ENCODE measurements around the gene STT3B. TPM values are rescaled to one million over a fixed set of nuclear protein-coding genes. Genes with fewer than 3 reads are reported as not detected.

Gene STT3B
- total RNA-seq, 1 experiment from 2014 or later: 105 TPM

DNA sequence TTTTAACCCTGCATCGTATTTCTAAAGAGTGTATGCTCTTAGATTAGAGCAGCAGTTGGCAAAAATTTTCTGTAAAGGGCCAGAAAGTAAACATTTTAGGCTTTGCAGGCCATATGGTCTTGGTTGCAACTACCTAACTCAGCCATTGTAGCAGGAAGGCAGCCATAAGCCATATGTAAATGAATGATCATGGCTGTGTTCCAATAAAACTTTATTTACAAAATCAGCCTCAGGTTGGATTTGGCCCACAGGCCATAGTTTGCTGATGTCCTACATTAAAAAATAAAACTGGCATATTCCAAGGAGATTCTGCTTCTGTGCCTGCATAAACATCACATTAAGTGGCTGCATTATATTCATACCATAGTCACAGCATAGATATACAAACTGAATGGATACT lies 134.9 kb downstream of the STT3B start:
- H3K36me3 ChIP-seq (ENCODE audit: control insufficient read depth, insufficient read depth, low read length): no peaks in the 10 kb centered on the region; the same call in 1 of the 2 replicates
- H3K4me3 ChIP-seq (ENCODE audit: low read depth in 2 of 2, low read length in 2 of 2): no peak overlapping the region
- intact Hi-C loops (cut with micrococcal nuclease; ENCODE audit: unreplicated experiment) (no loop called here), in situ Hi-C loops (cut with HindIII; ENCODE audit: low pct_unique_long_range_greater_than_20kb, low sequenced_read_pairs) (no loop called here)
- H3K27ac ChIP-seq (ENCODE audit: low read length): no peak overlapping the region
- BruUV-seq (replicated peaks): no TSS peak
- ATAC-seq: no peak
- ChIA-PET POLR2A (no interaction called here), CTCF (no interaction called here)
- no peaks in the 10 kb centered on the region for H3K9me3 ChIP-seq (ENCODE audit: control insufficient read depth, insufficient read depth, low read depth, low read length)
- no peaks in the 10 kb centered on the region for H3K4me1 ChIP-seq (ENCODE audit: control insufficient read depth, insufficient read depth, low read length)
- DNase-seq (ENCODE audit: low read depth, low spot score): no peak
- TF ChIP-seq SIN3A (IDR thresholded peaks at IDR 0.05; ENCODE audit: borderline replicate concordance, insufficient read depth, low read depth, low read length): no peak
- TF ChIP-seq, protein P1, sequence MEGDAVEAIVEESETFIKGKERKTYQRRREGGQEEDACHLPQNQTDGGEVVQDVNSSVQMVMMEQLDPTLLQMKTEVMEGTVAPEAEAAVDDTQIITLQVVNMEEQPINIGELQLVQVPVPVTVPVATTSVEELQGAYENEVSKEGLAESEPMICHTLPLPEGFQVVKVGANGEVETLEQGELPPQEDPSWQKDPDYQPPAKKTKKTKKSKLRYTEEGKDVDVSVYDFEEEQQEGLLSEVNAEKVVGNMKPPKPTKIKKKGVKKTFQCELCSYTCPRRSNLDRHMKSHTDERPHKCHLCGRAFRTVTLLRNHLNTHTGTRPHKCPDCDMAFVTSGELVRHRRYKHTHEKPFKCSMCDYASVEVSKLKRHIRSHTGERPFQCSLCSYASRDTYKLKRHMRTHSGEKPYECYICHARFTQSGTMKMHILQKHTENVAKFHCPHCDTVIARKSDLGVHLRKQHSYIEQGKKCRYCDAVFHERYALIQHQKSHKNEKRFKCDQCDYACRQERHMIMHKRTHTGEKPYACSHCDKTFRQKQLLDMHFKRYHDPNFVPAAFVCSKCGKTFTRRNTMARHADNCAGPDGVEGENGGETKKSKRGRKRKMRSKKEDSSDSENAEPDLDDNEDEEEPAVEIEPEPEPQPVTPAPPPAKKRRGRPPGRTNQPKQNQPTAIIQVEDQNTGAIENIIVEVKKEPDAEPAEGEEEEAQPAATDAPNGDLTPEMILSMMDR (IDR thresholded peaks at IDR 0.05): no peak
- TF ChIP-seq POLR2AphosphoS5 (IDR thresholded peaks at IDR 0.05; ENCODE audit: low read depth, low read length): no peak
- TF ChIP-seq TCF7L2 (IDR thresholded peaks at IDR 0.05; ENCODE audit: low read depth, low read length): no peak
- TF ChIP-seq, protein P2, sequence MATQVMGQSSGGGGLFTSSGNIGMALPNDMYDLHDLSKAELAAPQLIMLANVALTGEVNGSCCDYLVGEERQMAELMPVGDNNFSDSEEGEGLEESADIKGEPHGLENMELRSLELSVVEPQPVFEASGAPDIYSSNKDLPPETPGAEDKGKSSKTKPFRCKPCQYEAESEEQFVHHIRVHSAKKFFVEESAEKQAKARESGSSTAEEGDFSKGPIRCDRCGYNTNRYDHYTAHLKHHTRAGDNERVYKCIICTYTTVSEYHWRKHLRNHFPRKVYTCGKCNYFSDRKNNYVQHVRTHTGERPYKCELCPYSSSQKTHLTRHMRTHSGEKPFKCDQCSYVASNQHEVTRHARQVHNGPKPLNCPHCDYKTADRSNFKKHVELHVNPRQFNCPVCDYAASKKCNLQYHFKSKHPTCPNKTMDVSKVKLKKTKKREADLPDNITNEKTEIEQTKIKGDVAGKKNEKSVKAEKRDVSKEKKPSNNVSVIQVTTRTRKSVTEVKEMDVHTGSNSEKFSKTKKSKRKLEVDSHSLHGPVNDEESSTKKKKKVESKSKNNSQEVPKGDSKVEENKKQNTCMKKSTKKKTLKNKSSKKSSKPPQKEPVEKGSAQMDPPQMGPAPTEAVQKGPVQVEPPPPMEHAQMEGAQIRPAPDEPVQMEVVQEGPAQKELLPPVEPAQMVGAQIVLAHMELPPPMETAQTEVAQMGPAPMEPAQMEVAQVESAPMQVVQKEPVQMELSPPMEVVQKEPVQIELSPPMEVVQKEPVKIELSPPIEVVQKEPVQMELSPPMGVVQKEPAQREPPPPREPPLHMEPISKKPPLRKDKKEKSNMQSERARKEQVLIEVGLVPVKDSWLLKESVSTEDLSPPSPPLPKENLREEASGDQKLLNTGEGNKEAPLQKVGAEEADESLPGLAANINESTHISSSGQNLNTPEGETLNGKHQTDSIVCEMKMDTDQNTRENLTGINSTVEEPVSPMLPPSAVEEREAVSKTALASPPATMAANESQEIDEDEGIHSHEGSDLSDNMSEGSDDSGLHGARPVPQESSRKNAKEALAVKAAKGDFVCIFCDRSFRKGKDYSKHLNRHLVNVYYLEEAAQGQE (IDR thresholded peaks at IDR 0.05; ENCODE audit: insufficient read depth in 1 of 2, low read depth in 2 of 2, low read length in 1 of 2): no peak
- no peaks in the 10 kb centered on the region for H3K27me3 ChIP-seq (ENCODE audit: control insufficient read depth, insufficient read depth, low read length)

DNA sequence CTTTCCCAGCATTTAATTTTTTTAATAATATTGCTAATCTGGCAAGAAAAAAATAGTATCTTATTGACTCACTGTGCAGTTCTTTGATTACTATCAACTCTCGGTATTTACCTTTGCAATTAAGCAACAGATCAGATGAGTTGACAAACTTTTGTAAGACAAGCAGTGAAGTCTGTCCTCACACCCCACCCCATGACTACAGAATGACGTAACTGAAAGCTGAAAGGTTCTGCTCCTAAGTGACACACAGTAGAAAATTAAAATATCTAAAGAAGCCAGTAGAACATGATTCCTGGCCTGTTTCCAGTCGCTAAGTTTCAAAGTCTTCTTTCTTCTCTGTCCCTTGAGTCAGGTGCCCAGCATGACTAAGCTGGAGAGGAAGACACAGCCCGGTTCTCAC lies 135.5 kb downstream of the STT3B start:
- no peaks in the 10 kb centered on the region for H3K4me1 ChIP-seq (ENCODE audit: control insufficient read depth, insufficient read depth, low read length)
- no peaks in the 10 kb centered on the region; the same call in none of the 2 replicates for H3K36me3 ChIP-seq (ENCODE audit: control insufficient read depth, insufficient read depth, low read length)
- H3K9me3 ChIP-seq (ENCODE audit: control insufficient read depth, insufficient read depth, low read depth, low read length): no peaks in the 10 kb centered on the region
- ChIA-PET CTCF (no interaction called here), POLR2A (no interaction called here)
- H3K27ac ChIP-seq (ENCODE audit: low read length): no peak overlapping the region
- in situ Hi-C loops (cut with HindIII; ENCODE audit: low pct_unique_long_range_greater_than_20kb, low sequenced_read_pairs): no loop called here
- no peak for ATAC-seq
- no TSS peak for BruUV-seq (replicated peaks)
- no peak overlapping the region for H3K4me3 ChIP-seq (ENCODE audit: low read depth in 2 of 2, low read length in 2 of 2)
- TF ChIP-seq, protein P1 (IDR thresholded peaks at IDR 0.05): no peak
- TF ChIP-seq TCF7L2 (IDR thresholded peaks at IDR 0.05; ENCODE audit: low read depth, low read length): no peak
- no peak for TF ChIP-seq SIN3A (IDR thresholded peaks at IDR 0.05; ENCODE audit: borderline replicate concordance, insufficient read depth, low read depth, low read length)
- TF ChIP-seq POLR2AphosphoS5 (IDR thresholded peaks at IDR 0.05; ENCODE audit: low read depth, low read length): no peak
- TF ChIP-seq, protein P2 (IDR thresholded peaks at IDR 0.05; ENCODE audit: insufficient read depth in 1 of 2, low read depth in 2 of 2, low read length in 1 of 2): no peak
- no peak for DNase-seq (ENCODE audit: low read depth, low spot score)
- H3K27me3 ChIP-seq (ENCODE audit: control insufficient read depth, insufficient read depth, low read length): no peaks in the 10 kb centered on the region
- intact Hi-C loops (cut with micrococcal nuclease; ENCODE audit: unreplicated experiment): no loop called here

Measured in Panc1 (cell line).